GM19025 (cell line): Measurements from ENCODE around the gene LPAR1.
"Not testable (repeated sequence)": the region's sequence is repeated elsewhere in the genome, so short reads cannot be mapped to it uniquely, and the experiment has no call there.

Source experiments
- ATAC-seq: cut with Tn5 transposase; IDR thresholded peaks from one replicate; pipeline ENCODE4 v1.9.1; 2021; ENCODE audit warnings: mild to moderate bottlenecking, low read depth, moderate library complexity; ENCODE audit not compliant: unreplicated experiment

The LPAR1 gene, protein sequence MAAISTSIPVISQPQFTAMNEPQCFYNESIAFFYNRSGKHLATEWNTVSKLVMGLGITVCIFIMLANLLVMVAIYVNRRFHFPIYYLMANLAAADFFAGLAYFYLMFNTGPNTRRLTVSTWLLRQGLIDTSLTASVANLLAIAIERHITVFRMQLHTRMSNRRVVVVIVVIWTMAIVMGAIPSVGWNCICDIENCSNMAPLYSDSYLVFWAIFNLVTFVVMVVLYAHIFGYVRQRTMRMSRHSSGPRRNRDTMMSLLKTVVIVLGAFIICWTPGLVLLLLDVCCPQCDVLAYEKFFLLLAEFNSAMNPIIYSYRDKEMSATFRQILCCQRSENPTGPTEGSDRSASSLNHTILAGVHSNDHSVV

DNA sequence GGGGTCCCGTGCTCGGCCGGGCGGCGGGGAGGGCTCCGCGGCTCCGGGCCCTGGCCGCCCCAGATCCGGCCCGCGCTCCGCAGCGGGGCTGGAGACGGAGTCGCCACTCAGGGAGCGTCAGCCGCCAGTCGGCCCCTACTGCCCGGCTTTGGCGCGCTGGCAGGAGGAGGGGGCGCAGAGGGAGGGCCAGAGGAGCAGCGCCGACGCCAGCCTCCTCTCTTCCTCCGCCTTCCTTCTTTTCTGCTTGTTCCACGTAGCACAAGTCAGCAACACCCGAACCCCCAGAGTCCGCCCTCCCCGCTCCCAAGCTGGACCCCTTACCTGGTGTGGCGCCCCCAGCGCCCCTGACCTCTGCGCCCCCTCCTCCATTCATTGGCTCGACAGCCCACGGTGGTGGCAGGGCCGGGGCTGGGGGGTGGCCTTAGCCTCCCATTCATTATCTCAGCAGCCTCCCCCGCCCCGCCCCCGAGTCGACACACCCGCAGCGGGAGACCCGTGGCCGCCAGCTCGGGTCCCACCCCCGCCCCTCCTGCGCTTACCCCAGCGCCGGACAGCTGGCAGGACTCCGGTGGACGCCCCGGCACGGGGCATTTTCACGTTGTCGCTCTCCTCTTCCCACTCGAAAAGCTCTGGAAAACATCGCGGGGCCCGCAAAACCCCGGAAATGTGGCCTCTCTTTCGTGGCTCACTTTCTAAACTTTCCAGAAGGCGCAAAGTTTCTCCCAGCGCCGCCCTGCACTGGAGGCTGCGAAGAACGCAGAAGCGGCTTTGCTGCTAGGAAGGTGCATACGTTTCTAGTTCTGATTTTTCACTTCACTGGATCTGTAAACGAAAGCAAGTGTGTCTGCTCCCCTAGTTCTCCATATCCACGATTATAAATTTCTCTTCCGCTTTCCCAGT lies at the start of gene LPAR1:
LPAR1 (minus strand) TSS at position 140 of the 900 bp plus-strand sequence. CDS start 66,353 bp downstream, outside the sequence.
- ATAC-seq = no peak

DNA sequence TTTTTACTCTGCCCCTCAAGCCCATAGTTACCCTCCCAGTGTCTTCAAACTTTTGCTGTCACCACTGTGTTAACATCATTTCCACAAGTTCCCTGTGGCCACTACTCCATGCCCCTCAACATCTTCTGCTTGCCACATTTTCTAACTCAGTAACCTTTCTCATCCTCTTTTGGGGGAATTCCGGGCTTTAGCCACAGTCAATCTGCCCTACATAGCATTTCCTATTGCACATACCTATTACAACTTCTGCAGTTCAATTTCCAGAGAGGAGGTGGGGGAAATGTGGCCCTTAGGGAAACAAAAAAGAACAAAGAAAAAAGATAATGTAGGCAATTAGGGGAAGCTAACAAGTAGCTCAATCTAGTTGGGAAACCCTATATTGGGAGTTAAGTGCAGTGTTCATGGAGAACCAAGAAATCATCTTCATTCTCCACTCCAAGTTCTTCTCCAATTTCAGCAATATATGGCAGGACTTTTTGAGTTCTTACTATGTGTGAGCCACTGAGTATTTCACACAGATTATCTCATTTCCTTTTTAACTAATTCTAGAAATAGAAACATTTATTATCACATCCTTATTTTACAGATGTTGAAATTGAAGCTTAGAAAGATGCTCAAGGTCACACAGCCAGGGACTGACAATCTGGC lies 40.2 kb upstream of the LPAR1 start:
- ATAC-seq = no peak

DNA sequence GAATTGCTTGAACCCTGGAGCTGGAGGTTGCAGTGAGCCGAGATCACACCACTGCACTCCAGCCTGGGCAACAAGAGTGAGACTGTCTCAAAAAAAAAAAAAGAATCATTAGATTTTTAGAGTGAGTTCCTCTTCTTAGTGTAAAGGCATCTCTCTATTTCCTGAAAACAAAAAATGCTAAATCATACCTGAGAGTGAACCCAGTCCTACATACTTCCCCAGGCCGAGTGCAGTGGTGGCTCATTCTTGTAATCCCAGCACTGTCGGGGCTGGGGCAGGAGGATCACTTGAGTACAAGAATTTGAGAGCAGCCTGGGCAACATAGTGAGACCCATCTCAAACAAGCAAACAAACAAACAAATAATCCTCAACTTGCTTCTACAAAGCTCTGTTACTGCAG lies 38.2 kb upstream of the LPAR1 start:
- no peak for ATAC-seq

DNA sequence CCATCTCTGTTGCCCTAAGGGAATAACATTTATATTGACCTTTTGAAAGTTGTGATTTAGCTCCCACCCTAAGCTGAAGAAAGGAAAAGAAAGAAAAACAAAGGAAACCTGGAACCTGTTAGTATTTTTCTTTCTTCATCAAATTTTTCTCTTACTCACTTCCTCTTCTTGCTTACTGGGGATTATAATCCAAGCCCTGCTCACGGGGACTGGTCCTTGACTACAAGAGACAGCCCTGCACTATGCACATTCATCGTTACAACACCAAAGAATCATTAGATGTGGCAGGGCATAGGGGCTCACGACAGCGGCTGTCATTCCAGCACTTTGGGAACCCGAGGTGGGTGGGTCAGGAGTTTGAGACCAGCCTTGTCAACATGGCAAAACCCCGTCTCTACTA lies 37.8 kb upstream of the LPAR1 start:
- no peak for ATAC-seq

DNA sequence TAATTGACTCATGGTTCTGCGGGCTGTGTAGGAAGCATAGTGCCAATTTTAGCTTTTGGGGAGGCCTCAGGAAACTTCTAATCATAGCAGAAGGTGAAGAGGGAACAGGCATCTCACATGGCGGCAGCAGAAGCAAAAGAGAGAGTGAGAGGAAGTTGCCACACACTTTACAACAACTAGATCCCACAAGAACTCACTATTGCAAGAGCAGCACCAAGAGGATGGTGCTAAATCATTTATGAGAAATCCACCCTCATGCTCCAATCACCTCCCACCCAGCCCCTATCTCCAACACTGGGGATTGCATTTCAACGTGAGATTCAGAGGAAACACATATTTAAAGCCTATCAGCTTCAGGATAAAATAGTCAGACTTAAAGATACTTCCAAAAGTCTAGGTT lies 36.1 kb upstream of the LPAR1 start:
- no peak for ATAC-seq

DNA sequence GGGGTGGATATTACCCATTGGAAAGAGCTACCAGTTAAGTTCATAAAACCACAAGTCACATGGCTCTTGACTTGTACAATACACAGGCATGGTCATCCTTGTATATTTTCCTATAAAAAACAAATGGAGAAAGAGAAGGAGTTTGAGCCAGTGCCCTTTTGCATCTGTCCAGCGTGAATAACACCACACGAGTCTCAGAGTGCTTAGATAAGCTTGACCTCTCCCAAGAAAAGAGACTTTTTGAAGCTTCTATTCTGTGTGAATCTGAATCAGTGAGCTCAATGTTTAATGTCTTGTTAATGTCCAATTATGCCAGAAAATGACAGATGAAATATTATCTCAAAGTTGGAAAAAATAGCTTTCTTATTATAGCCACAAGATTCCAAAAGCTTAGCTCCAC lies 30.9 kb upstream of the LPAR1 start:
- ATAC-seq = no peak

DNA sequence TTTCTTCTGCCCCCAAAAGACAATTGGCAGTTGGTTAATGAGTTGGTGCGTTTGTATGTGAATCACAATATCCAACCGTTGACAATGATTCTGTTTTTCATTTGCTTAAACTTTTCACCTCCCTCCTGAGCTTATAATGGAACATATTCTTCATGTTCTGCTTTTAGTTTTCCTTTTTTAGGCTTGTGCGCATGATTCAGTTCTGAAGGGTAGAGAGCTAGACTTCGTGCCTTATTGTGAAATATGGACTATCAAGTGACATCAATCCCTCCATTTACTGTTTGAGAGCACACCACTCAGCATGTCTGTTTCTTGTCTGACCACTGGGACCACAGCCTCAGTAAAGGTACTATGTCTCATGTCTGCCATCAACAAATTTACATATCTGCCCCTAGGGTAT lies 30.5 kb upstream of the LPAR1 start:
- no peak for ATAC-seq

DNA sequence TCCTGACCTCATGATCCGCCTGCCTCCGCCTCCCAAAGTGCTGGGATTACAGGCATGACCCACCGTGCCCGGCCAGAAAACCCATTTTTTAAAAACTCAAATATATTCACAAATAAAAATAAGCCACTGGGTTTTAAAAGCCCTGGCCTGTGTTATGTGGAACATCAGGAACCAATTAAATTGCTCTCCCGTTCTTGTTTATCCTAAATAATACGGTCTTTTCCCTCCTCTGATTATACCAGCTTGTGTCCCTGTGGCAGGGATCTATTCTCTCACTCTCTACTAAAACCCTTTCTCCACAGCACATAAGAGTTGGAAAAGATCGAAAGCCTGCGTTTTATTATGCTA lies 30.1 kb upstream of the LPAR1 start:
- no peak for ATAC-seq

DNA sequence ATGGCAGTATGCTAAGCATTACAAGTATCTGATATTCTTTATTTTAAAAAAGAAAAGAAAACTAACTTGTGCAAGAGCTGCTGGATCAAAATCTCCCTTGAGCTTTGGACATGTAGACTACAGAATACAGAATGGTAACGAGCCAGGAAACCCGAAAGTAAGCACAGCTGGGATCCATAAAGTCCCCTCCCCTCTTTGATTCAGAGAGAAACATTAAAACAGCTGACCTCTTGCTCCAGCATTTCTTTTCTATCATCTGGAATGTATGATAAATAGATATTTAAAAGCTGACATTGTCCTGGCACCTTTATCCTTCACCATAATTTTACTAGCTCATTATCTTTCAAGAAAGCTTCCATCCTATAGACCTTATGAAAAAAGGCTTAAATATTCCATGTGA lies 28.2 kb upstream of the LPAR1 start:
- no peak for ATAC-seq

DNA sequence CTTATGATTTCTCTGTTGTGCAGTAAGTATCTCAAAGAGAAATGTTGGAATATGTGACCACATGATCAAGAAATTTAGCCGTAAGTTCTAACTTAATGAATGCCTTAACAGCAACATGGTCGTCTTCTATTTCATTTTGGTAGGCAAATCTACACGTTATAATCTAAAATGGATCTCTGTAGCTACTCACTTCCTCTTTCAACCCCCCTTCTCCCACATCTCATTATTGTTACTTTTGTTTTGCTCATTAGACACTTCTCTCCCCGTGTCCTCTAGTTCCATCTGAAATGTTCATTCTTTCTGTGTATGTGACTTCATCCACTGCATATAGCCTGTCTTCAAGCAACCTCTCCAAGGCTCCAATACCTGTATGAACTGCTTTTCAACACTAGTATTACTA lies 27.1 kb upstream of the LPAR1 start:
- ATAC-seq = no peak

DNA sequence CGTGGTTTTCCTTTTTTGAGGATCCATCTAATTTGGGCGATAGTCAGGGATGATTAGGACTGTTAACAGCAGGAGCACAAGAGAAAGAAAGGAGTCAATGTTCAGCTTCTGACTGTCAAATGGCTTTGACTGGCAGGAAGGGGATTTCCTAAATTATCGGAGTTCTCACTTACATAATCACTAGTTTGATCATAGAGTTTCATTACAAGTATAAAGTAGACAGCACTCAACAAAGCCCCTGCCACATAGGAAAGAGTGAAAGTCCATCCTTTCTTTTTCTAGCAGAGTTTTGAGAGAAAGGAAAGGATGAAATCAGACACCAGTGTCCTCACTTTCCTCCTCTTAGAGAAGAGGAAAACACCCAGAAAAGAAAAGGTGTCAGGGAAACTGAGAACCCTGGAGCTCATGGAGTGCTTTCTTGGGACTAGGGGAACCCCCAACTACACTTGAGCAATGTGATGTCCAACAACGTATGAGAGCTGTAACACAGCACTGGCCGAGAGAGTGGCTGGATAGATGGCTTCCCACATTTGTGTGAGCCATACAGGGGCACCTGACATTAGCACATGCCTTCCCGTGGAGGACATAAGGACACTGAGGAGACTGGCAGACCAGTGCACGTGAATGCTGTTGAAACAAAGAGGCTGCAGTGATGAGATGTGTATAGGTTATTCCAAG lies 26.0 kb upstream of the LPAR1 start:
- ATAC-seq = no peak

DNA sequence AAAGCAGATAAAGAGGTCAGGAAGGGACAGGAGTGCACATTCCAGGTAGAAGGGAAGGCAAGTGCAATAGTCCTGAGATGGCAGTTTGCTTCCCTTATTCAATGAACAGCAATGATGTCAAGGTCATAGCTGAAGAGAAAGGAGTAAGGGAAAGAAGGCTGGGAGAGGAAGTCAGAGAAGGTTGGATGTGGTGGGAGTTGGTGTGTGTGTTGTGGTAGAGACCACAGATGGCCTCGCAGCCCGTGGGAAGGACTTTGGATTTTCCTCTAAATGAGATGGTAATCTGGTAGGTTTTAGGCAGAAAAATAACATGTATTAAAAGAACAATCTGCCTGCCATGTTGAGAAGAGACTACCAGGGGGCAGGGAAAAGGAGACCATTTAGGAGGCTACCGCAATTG lies 25.1 kb upstream of the LPAR1 start:
- no peak for ATAC-seq

DNA sequence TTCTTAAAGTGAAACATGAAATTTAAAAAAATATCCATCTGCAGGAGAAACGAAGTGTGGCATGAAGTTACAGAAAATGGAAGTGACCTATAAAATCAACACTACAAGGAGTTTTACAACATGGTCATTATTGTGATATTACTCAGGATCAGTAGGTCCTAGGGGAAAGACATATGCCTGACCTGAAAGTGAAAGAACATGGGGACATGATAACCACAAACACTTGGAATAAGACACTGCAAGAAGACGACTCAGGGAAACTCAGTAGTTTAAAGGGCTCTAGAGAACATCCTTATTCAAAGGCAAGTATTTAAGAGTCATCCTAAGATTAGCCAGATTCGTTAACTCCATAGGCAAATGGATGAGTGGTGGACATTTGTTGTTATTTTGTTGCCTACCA lies 19.9 kb upstream of the LPAR1 start:
- ATAC-seq = no peak

DNA sequence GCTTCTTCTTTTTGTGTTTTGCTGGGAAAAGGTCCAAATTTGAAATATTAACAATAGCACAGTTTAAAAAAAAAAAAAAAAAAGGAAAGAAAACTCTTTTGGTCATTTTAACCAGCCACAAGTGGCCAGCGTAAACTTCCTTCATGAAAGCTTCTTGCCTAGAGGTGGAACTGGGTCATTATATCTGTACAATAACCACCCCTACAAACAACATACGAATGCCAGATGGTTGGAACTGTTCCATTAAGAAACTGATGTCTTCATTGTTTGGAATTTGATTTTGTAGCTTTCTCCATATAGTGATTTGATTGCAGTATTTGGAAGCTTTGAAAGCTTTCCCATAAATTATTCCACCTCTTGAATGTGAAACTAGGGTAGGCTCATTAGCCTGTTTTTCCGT lies 18.3 kb upstream of the LPAR1 start:
- no peak for ATAC-seq

DNA sequence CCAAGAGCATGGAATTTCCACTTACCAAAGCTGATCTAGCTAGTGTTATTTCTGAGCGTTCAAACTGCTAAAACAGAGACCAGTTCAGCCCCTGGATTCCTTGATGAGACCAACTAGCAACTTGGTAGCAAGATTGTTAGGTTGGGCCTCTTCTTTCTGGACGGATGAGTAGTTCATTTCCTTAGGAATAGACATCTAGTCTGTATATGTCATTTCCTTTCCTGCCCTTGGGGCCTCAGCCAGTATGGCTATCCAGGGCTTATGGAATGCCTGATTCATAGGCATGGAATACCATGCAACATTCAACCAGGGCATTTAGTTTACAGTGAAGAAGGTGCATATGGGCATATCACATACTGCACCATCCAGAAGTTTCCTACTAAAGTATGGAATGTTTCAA lies 14.5 kb upstream of the LPAR1 start:
- no peak for ATAC-seq

DNA sequence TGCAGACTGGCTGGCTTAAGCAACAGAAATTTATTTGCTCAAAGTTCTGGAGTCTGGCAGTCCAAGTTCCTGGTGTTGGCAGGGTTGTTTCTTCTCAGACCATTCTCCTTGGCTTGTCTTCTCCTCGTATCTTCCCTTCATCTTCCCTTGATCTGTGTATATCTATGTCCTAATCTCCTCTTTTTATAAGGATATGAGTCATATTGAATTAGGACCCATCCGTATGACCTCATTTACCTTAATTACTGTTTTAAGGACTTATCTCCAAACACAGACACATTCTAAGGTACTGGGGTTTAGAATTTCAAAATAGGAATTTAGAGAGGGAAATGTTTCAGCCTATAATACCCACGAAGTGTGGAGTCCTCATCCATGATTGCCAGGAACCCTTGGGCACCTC lies 13.1 kb upstream of the LPAR1 start:
- ATAC-seq = no peak

DNA sequence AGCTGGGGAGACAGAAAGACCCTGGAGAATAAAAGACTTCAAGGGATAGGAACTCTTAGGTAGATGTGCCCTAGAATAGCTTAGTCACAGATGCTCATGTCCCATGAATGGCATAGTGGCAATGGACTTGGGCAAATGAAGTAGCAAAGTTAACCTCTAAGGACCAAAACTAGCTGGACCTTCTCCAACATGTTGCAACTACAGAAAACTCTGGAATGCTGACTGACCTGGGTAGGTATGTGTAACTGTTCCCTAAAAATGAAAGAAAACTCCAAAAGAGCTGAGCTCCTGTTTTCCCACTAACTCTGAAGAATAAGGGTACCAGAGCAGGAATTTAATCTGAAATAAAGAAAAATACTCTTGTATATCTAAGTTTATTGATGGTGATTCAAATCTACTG lies 12.5 kb upstream of the LPAR1 start:
- no peak for ATAC-seq

DNA sequence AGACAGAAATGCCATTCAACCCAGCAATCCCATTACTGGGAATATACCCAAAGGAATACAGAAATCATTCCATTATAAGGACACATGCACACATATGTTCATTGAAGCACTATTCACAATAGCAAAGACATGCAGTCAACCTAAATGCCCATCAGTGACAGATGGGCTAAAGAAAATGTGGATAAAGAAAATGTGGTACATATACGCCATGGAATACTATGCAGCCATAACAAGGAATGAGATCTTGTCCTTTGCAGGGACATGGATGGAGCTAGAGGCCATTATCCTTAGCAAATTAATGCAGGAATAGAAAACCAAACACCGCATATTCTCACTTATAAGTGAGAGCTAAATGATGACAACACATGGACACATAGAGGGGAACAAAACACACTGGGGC lies 9.0 kb upstream of the LPAR1 start:
- ATAC-seq = not testable (repeated sequence)

DNA sequence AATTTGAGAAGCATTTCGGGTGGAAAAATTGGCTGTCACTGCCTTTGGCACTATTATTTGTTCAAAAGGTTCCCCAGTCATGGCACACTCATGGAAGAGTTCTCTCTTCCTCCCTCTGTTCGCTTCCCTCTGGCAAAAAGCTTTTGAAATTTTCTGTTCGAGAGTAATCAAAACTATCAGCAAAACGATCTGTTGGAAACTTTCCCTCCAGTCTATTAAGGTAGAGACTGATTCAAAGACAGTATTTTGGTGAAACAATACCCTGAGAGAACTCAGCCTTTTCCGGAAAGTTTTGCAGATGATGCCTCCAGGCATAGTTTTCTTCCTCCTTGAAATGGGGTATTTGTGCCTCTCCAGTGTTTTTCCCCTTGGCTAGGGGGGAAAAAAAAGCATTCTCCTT lies 3.6 kb upstream of the LPAR1 start:
- no peak for ATAC-seq

DNA sequence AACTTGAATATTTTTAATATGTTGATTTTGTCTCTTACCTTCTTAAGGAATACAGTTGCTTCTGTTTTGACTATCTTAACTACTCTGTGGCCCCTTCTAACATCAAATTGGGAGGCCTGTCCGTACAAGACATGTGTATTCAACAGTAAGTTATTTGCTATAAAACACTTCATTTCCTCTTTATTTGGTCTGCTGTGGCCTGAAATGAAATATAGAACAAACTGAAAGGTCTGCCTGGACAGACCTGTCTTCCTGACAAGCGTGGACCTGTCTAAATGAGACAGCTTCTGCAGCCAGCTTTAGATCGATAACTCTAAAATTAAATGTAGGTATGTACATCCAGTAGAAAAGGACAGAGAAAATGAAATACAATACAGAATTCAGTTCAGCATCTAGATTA lies 2.2 kb upstream of the LPAR1 start:
- no peak for ATAC-seq
